IMR-90 (cell line): Measurements from ENCODE around the gene DDX10. TPM values are rescaled to one million over a fixed set of nuclear protein-coding genes. Genes with fewer than 3 reads are reported as not detected.

Source experiments
- ATAC-seq: fragments of 200-7000 bp; cut with Tn5 transposase; 2 replicates; pipeline ENCODE4 v1.9.1; 2020; ENCODE audit warnings: low read depth, mild to moderate bottlenecking, moderate library complexity
- BruUV-seq: library from RNA; stranded (reverse); fragments of 400-500 nt; replicated peaks from 2 replicates; lab custom pipeline; 2021; lab: Mats Ljungman, UMichigan
- CTCF ChIA-PET: fragments of 300-600 bp; formaldehyde crosslinking; extraction: SDS; loops from one replicate; lab custom pipeline; 2021; ENCODE audit warnings: antibody characterized with exemption; lab: Yijun Ruan, JAX
- POLR2A ChIA-PET: fragments of 300-600 bp; sonication (Branson Sonifier 250); formaldehyde crosslinking; loops from one replicate; lab custom pipeline; 2022; ENCODE audit warnings: antibody characterized with exemption; ENCODE audit not compliant: unreplicated experiment; lab: Charles Lee
- DNase-seq: peaks from one replicate; pipeline ENCODE4 v3.0.0; 2013
- H2AFZ ChIP-seq: replicated peaks from 2 replicates; pipeline ENCODE3; 2013; ENCODE audit warnings: low read length, mild to moderate bottlenecking; ENCODE audit not compliant: poor library complexity
- H2AK5ac ChIP-seq: 2 replicates; pipeline ENCODE4 v1.6.1; 2013; ENCODE audit warnings: low read depth, low read length, inconsistent platforms
- H2AK9ac ChIP-seq: replicated peaks from 2 replicates; pipeline ENCODE3; 2013; ENCODE audit warnings: mild to moderate bottlenecking, low read depth, low read length, moderate library complexity; ENCODE audit not compliant: poor library complexity
- H2BK120ac ChIP-seq: 2 replicates; pipeline ENCODE4 v1.6.1; 2013; ENCODE audit warnings: low read depth, low read length, inconsistent platforms
- H2BK15ac ChIP-seq: 3 replicates; pipeline ENCODE4 v1.6.1; 2013; ENCODE audit warnings: low read depth, low read length, inconsistent platforms
- H2BK20ac ChIP-seq: 2 replicates; pipeline ENCODE4 v1.6.1; 2013; ENCODE audit warnings: low read depth, mild to moderate bottlenecking, inconsistent platforms, low read length, moderate library complexity
- H2BK5ac ChIP-seq: 2 replicates; pipeline ENCODE4 v1.6.1; 2013; ENCODE audit warnings: mild to moderate bottlenecking, low read depth, low read length, inconsistent platforms; ENCODE audit not compliant: poor library complexity, severe bottlenecking
- H3K14ac ChIP-seq: replicated peaks from 2 replicates; pipeline ENCODE4 v1.6.1; 2013; ENCODE audit warnings: low read depth, low read length, inconsistent platforms
- H3K18ac ChIP-seq: 2 replicates; pipeline ENCODE4 v1.6.1; 2013; ENCODE audit warnings: low read depth, low read length, control low read depth
- H3K23ac ChIP-seq: 2 replicates; pipeline ENCODE4 v1.6.1; 2013; ENCODE audit warnings: low read depth, low read length, inconsistent platforms
- H3K27ac ChIP-seq: 2 replicates; pipeline ENCODE4 v1.5.1; 2013; ENCODE audit warnings: mild to moderate bottlenecking, control low read depth, low read length; ENCODE audit not compliant: insufficient read depth
- H3K27me3 ChIP-seq: 2 replicates; pipeline ENCODE4 v1.6.1; 2013; ENCODE audit warnings: low read length; ENCODE audit not compliant: control insufficient read depth, insufficient read depth
- H3K36me3 ChIP-seq: 2 replicates; pipeline ENCODE4 v1.6.1; 2013; ENCODE audit warnings: low read length, mixed read lengths; ENCODE audit not compliant: control insufficient read depth, insufficient read depth
- H3K4ac ChIP-seq: 2 replicates; pipeline ENCODE4 v1.6.1; 2013; ENCODE audit warnings: low read depth, low read length, inconsistent platforms
- H3K4me1 ChIP-seq: 2 replicates; pipeline ENCODE4 v1.6.1; 2013; ENCODE audit warnings: low read length, mixed read lengths; ENCODE audit not compliant: control insufficient read depth, insufficient read depth
- H3K4me2 ChIP-seq: 2 replicates; pipeline ENCODE4 v1.6.1; 2013; ENCODE audit warnings: low read depth, mild to moderate bottlenecking, control low read depth, low read length, moderate library complexity
- H3K4me3 ChIP-seq: 2 replicates; pipeline ENCODE4 v1.5.1; 2013; ENCODE audit warnings: low read depth, mild to moderate bottlenecking, control low read depth, low read length, moderate library complexity; ENCODE audit not compliant: insufficient read depth
- H3K56ac ChIP-seq: 2 replicates; pipeline ENCODE4 v1.6.1; 2013; ENCODE audit warnings: low read length, inconsistent platforms; ENCODE audit not compliant: insufficient read depth; ENCODE audit errors: extremely low read depth
- H3K79me1 ChIP-seq, 2 experiments: 2 replicates each; pipeline ENCODE4 v1.6.1; 2013; ENCODE audit warnings: low read length in 2 of 2, inconsistent platforms in 1 of 2, low read depth in 1 of 2
- H3K9ac ChIP-seq: 2 replicates; pipeline ENCODE4 v1.6.1; 2013; ENCODE audit warnings: low read depth, low read length, control low read depth
- H3K9me1 ChIP-seq: 2 replicates; pipeline ENCODE4 v1.6.1; 2013; ENCODE audit warnings: low read length, inconsistent platforms; ENCODE audit not compliant: insufficient read depth
- H3K9me3 ChIP-seq: 2 replicates; pipeline ENCODE4 v1.6.1; 2013; ENCODE audit warnings: low read length; ENCODE audit not compliant: control insufficient read depth, insufficient read depth
- H4K20me1 ChIP-seq: 2 replicates; pipeline ENCODE4 v1.6.1; 2013; ENCODE audit warnings: low read length, inconsistent platforms; ENCODE audit not compliant: insufficient read depth
- H4K5ac ChIP-seq: 2 replicates; pipeline ENCODE4 v1.6.1; 2013; ENCODE audit warnings: mild to moderate bottlenecking, low read depth, low read length, control low read depth
- H4K8ac ChIP-seq, 2 experiments: 2 replicates each; pipeline ENCODE4 v1.6.1; 2013; ENCODE audit warnings: low read depth in 2 of 2, low read length in 2 of 2, control low read depth in 1 of 2, inconsistent platforms in 1 of 2
- H4K91ac ChIP-seq: 2 replicates; pipeline ENCODE4 v1.6.1; 2013; ENCODE audit warnings: low read depth, low read length, inconsistent platforms; ENCODE audit not compliant: insufficient read depth
- CEBPB ChIP-seq: IDR thresholded peaks from 2 replicates; pipeline ENCODE4 v1.6.1; 2012; ENCODE audit warnings: low read depth, low read length, improper control_type of control experiment
- CHD1 ChIP-seq: IDR thresholded peaks from 2 replicates; pipeline ENCODE4 v1.6.1; 2012; ENCODE audit warnings: low read depth, low read length, improper control_type of control experiment
- ELK1 ChIP-seq: fragments of 150-350 bp; IDR thresholded peaks from 2 replicates; pipeline ENCODE4 v1.6.1; 2016; ENCODE audit warnings: low read depth, mild to moderate bottlenecking, low read length, moderate library complexity, borderline replicate concordance
- MAFK ChIP-seq: IDR thresholded peaks from 2 replicates; pipeline ENCODE4 v1.6.1; 2012; ENCODE audit warnings: low read depth, low read length, improper control_type of control experiment
- MAZ ChIP-seq: IDR thresholded peaks from 2 replicates; pipeline ENCODE4 v1.6.1; 2012; ENCODE audit warnings: low read depth, mild to moderate bottlenecking, low read length, improper control_type of control experiment, moderate library complexity, borderline replicate concordance
- NFE2L2 ChIP-seq: fragments of 150-350 bp; IDR thresholded peaks from 2 replicates; pipeline ENCODE4 v1.6.1; 2016; ENCODE audit warnings: low read depth, mild to moderate bottlenecking, low read length
- RCOR1 ChIP-seq: IDR thresholded peaks from 2 replicates; pipeline ENCODE4 v1.6.1; 2012; ENCODE audit warnings: mild to moderate bottlenecking, low read length, improper control_type of control experiment; ENCODE audit not compliant: insufficient replicate concordance
- SMC3 ChIP-seq: fragments of 150-350 bp; IDR thresholded peaks from 2 replicates; pipeline ENCODE4 v1.6.1; 2016; ENCODE audit warnings: low read depth, mild to moderate bottlenecking, antibody characterized with exemption, low read length, moderate library complexity
- WGBS, 2 experiments: methylation state at CpG; one replicate each; pipeline versions ENCODE4 v1.1.5 to v1.1.7; 2013; ENCODE audit warnings: missing lambda C conversion rate in 2 of 2; ENCODE audit not compliant: insufficient read length in 1 of 2; ENCODE audit errors: extremely low coverage in 2 of 2; 5-methylcytosine and 5-hydroxymethylcytosine counted together
- dilution Hi-C: fragments of 300-500 bp; cut with HindIII; formaldehyde crosslinking; loops from one replicate; pipeline ENCODE4 v1.14.3; 2018; ENCODE audit warnings: low sequenced_read_pairs; ENCODE audit not compliant: unreplicated experiment
- in situ Hi-C: fragments of 300-500 bp; cut with MboI; formaldehyde crosslinking; loops from 3 replicates; pipeline ENCODE4 v1.14.3; 2019; ENCODE audit warnings: low sequenced_read_pairs, inconsistent platforms, mixed read lengths
- intact Hi-C: fragments of 100-400 bp; cut with micrococcal nuclease; formaldehyde crosslinking; loops from 2 replicates; pipeline ENCODE4 v1.10.0; 2022
- polyA plus RNA-seq, 3 experiments: library from polyadenylated mRNA; depleted of rRNA; stranded (reverse); fragments of >200 nt; gene quantifications; 2 replicates each; pipeline ENCODE4 v1.2.3, GENCODE V29; 2012; ENCODE audit warnings: low replicate concordance in 1 of 3
- total RNA-seq: library from RNA; depleted of rRNA; stranded (reverse); fragments of >200 nt; gene quantifications from 2 replicates; pipeline ENCODE4 v1.2.3, GENCODE V29; 2012
- TF ChIP-seq, protein P1 (sequence below): conservative IDR thresholded peaks from 2 replicates; pipeline ENCODE4 v1.5.1; 2012; ENCODE audit warnings: mild to moderate bottlenecking, low read depth, low read length, improper control_type of control experiment

DDX10 gene
- total and polyA plus RNA-seq, 2 of the 4 experiments (the other 2 are of a cell fraction), result 20.0 to 31.9 TPM

DNA sequence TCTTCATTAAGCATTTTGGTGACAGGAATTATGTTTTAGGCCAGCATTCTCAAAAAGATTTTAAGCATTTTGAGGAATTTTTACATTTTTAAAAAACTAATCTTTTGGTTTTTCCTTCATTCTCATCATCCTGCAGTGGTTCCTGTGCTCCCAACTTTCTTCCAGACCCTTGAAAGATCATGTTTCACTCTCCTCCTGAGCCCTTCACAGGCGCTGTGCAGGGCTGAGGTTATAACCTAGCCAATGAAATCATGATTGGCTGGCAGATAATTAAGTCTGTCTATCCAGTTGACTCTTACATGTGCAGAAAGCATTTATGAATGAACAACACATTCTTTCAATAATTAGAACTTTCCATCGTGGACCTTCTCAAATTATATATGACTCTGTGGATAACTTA is 226.3 kb downstream of the DDX10 start:
- Histone ChIP-seq H3K36me3 (no peaks in the 10 kb centered on the region), H3K56ac (no peak overlapping the region), H3K9ac (no peak overlapping the region), H2AK9ac (no peak overlapping the region), H4K91ac (no peak overlapping the region), H3K4me2 (no peak overlapping the region), H3K4ac (peak overlapping the region; percentile 69; the same call in 1 of the 2 replicates), H3K14ac (0 out of 2 replicates have a peak overlapping the region, but pooled peaks have one; percentile 62), H3K23ac (no peak overlapping the region), H3K27me3 (no peaks in the 10 kb centered on the region), H3K27ac (no peak overlapping the region), H2BK5ac (no peak overlapping the region), H4K5ac (no peak overlapping the region), H3K9me1 (peaks cover 2% of the 10 kb centered on the region; the same call in 1 of the 2 replicates), H4K20me1 (no peaks in the 10 kb centered on the region), H4K8ac (no peak overlapping the region), H2AK5ac (no peak overlapping the region; the same call in 1 of the 2 replicates), H3K9me3 (no peaks in the 10 kb centered on the region), H2AFZ (no peak overlapping the region), H2BK15ac (no peak overlapping the region), H3K4me3 (no peak overlapping the region), H3K79me1 (peaks cover 3% of the 10 kb centered on the region in 2 experiments; a peak in 3 of 4 replicates), H3K18ac (no peak overlapping the region), H2BK120ac (no peak overlapping the region), H3K4me1 (peaks cover 12% of the 10 kb centered on the region), H2BK20ac (no peak overlapping the region)
- DNase-seq (no peak), ATAC-seq (no peak)
- no CpG with 5 or more reads among the region's 2 CpGs for WGBS, 2 experiments
- TF ChIP-seq MAZ (no peak), CHD1 (no peak), SMC3 (no peak), RCOR1 (no peak), MAFK (no peak), ELK1 (no peak), CEBPB (no peak), NFE2L2 (no peak)
- TF ChIP-seq, protein P1, sequence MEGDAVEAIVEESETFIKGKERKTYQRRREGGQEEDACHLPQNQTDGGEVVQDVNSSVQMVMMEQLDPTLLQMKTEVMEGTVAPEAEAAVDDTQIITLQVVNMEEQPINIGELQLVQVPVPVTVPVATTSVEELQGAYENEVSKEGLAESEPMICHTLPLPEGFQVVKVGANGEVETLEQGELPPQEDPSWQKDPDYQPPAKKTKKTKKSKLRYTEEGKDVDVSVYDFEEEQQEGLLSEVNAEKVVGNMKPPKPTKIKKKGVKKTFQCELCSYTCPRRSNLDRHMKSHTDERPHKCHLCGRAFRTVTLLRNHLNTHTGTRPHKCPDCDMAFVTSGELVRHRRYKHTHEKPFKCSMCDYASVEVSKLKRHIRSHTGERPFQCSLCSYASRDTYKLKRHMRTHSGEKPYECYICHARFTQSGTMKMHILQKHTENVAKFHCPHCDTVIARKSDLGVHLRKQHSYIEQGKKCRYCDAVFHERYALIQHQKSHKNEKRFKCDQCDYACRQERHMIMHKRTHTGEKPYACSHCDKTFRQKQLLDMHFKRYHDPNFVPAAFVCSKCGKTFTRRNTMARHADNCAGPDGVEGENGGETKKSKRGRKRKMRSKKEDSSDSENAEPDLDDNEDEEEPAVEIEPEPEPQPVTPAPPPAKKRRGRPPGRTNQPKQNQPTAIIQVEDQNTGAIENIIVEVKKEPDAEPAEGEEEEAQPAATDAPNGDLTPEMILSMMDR, result no peak
- no TSS peak for BruUV-seq
- CTCF ChIA-PET, result no interaction called here
- in situ Hi-C loops (no loop called here), dilution Hi-C loops (no loop called here), intact Hi-C loops (no loop called here)
- POLR2A ChIA-PET, result no interaction called here
